ENCODE results near the gene TIGD6.

TIGD6 gene

GRCh38 chr5:150015415-150015814, 15.0 kb upstream of the TIGD6 start:
- no peak for DNase-seq

- no peak for DNase-seq
These were observed 14.0 kb upstream of the TIGD6 start for GRCh38 chr5:150014456-150014855.

- DNase-seq: no peak
These were observed 13.5 kb upstream of the TIGD6 start for GRCh38 chr5:150013931-150014330.

- no peak for DNase-seq
These were observed 9.4 kb upstream of the TIGD6 start for GRCh38 chr5:150009671-150010387.

GRCh38 chr5:150007050-150007449, 6.6 kb upstream of the TIGD6 start:
- no peak for DNase-seq

- no peak for DNase-seq
These were observed 5.9 kb upstream of the TIGD6 start for GRCh38 chr5:150006318-150006717.

GRCh38 chr5:150001660-150002486, 1.4 kb upstream of the TIGD6 start:
- peak; percentile 73 for DNase-seq

GRCh38 chr5:150000990-150001659, 671 bp upstream of the TIGD6 start:
- peak; percentile 26 for DNase-seq

GRCh38 chr5:149999866-150000255, 593 bp downstream of the TIGD6 start:
- no peak for DNase-seq

- DNase-seq: no peak
These were observed 1.1 kb downstream of the TIGD6 start for GRCh38 chr5:149999359-149999758.

- no peak for DNase-seq
These were observed 2.2 kb downstream of the TIGD6 start for GRCh38 chr5:149998281-149998680.

- DNase-seq: no peak
These were observed 4.1 kb downstream of the TIGD6 start for GRCh38 chr5:149996205-149996890.

GRCh38 chr5:149995385-149996204, 4.9 kb downstream of the TIGD6 start:
- DNase-seq: no peak

GRCh38 chr5:149993471-149993870, 7.0 kb downstream of the TIGD6 start:
- no peak for DNase-seq

- DNase-seq: peak; percentile 65
These were observed 9.7 kb downstream of the TIGD6 start for GRCh38 chr5:149990518-149991376.

GRCh38 chr5:149988126-149988525, 12.3 kb downstream of the TIGD6 start:
- no peak for DNase-seq

- DNase-seq: no peak
These were observed 17.9 kb downstream of the TIGD6 start for GRCh38 chr5:149982505-149982904.

GRCh38 chr5:149981206-149981605, 19.2 kb downstream of the TIGD6 start:
- no peak for DNase-seq

GRCh38 chr5:149979896-149980295, 20.6 kb downstream of the TIGD6 start:
- no peak for DNase-seq

- DNase-seq: no peak
These were observed 25.0 kb downstream of the TIGD6 start for GRCh38 chr5:149975409-149975808.

Data from CD4-positive, alpha-beta T cell treated with Interleukin-15 for 1 hour (primary cell).